ENCODE results near the gene PARVG. TPM values are rescaled to one million over a fixed set of nuclear protein-coding genes. Genes with fewer than 3 reads are reported as not detected.

PARVG gene
- total and polyA plus RNA-seq, 2 donors (not counting 3 experiments of a cell fraction or from before 2014, with no cell fraction given): 0.82 TPM; not detected in 1

GRCh38 chr22:44243761-44244160 lies 63.0 kb downstream of the PARVG start:
- TF ChIP-seq JUN (IDR thresholded peaks at IDR 0.05; ENCODE audit: borderline replicate concordance, insufficient read depth, insufficient read length, low read depth) (no peak), CTCF (IDR thresholded peaks at IDR 0.05; ENCODE audit: extremely low read depth in 1 of 2, insufficient read depth in 1 of 2, low read depth in 1 of 2, low read length in 2 of 2) (no peak), FOS (IDR thresholded peaks at IDR 0.05; ENCODE audit: borderline replicate concordance, insufficient read depth, low read length) (no peak), GATA2 (IDR thresholded peaks at IDR 0.05; ENCODE audit: insufficient read depth, insufficient read length, low read depth, low read length) (no peak)
- no peak for FAIRE-seq
- CTCF ChIA-PET: interaction anchor here (0.7 kb wide), 1 partner anchor 380 kb away, joined by 3 read pairs; no protein-coding TSS in a partner anchor

DNA sequence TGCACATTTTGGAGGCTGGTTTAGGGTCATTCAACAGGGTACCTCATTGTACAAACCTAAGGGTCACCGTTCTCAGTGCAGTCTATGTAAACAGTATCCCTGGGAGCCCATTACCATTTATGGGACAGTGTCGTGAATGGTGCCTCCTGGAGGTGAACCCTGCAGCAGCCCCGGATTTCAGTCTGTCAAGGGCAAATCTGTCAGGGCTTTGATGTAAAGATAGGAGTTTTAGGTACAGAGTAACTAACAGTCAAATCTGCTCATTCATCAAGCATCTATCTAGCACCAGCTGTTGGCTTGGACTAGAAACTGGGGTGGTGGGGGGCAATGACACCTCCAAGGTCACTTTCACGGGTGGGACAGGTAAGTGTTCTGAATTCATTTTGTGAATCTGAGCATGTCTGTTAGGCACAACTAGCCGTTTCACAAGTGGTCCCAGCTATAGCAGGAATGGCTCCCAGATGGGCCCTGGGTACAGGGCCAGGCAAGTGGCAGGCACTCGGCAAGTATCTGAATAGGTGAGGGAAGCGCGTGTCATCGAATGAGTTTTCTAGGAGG lies 63.6 kb downstream of the PARVG start:
- no peaks in the 10 kb centered on the region for H4K20me1 ChIP-seq (replicated peaks; ENCODE audit: control insufficient read depth, extremely low read depth, insufficient read depth, low read length)
- POLR2A ChIA-PET: no interaction called here
- no peak overlapping the region for H3K4me2 ChIP-seq (ENCODE audit: insufficient read depth, low read length)
- no peaks in the 10 kb centered on the region for H3K4me1 ChIP-seq (ENCODE audit: control insufficient read depth, extremely low read depth, insufficient read depth, low read length)
- CTCF ChIA-PET: no interaction called here
- intact Hi-C loops (cut with micrococcal nuclease) (no loop called here), dilution Hi-C loops (cut with MboI; ENCODE audit: extremely low pct_ligation_motif_present, low sequenced_read_pairs) (no loop called here)
- FAIRE-seq: no peak
- no peaks in the 10 kb centered on the region for H3K9me1 ChIP-seq (replicated peaks; ENCODE audit: control insufficient read depth, extremely low read depth, insufficient read depth, low read length)
- BruUV-seq (replicated peaks): no TSS peak
- no peaks in the 10 kb centered on the region for H3K9me3 ChIP-seq (replicated peaks; ENCODE audit: control insufficient read depth, insufficient read depth, low read length)
- no peak overlapping the region for H2AFZ ChIP-seq (ENCODE audit: low read depth, low read length)
- no peaks in the 10 kb centered on the region for H3K79me2 ChIP-seq (ENCODE audit: control insufficient read depth, insufficient read depth, low read length)
- H3K27me3 ChIP-seq (ENCODE audit: control insufficient read depth in 2 of 2, insufficient read depth in 2 of 2, low read length in 2 of 2): no peaks in the 10 kb centered on the region
- no peak overlapping the region for H3K4me3 ChIP-seq (replicated peaks in 1 of 3; ENCODE audit: insufficient read depth in 1 of 3, low read depth in 1 of 3, low read length in 3 of 3)
- no peak overlapping the region for H3K27ac ChIP-seq (ENCODE audit: insufficient read depth, low read depth, low read length)
- TF ChIP-seq POLR2A (IDR thresholded peaks at IDR 0.05; ENCODE audit: low read depth, low read length): no peak
- no peak for TF ChIP-seq EZH2 (IDR thresholded peaks at IDR 0.05; ENCODE audit: borderline replicate concordance, low read depth, low read length, severe bottlenecking)
- TF ChIP-seq POLR2AphosphoS5 (IDR thresholded peaks at IDR 0.05; ENCODE audit: insufficient read depth, low read depth, low read length): no peak
- TF ChIP-seq, protein P1, sequence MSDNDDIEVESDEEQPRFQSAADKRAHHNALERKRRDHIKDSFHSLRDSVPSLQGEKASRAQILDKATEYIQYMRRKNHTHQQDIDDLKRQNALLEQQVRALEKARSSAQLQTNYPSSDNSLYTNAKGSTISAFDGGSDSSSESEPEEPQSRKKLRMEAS (IDR thresholded peaks at IDR 0.05; ENCODE audit: insufficient read depth, insufficient read length): no peak
- no peak for TF ChIP-seq MYC (IDR thresholded peaks at IDR 0.05; ENCODE audit: low read depth, low read length)
- TF ChIP-seq GATA2 (IDR thresholded peaks at IDR 0.05; ENCODE audit: insufficient read depth, insufficient read length, low read depth, low read length): no peak
- TF ChIP-seq JUN (IDR thresholded peaks at IDR 0.05; ENCODE audit: borderline replicate concordance, insufficient read depth, insufficient read length, low read depth): no peak
- no peak for TF ChIP-seq FOS (IDR thresholded peaks at IDR 0.05; ENCODE audit: borderline replicate concordance, insufficient read depth, low read length)
- TF ChIP-seq CTCF (IDR thresholded peaks at IDR 0.05; ENCODE audit: extremely low read depth in 1 of 2, insufficient read depth in 1 of 2, low read depth in 1 of 2, low read length in 2 of 2): no peak
- no peak for DNase-seq (ENCODE audit: low read depth, low spot score)
- no peak overlapping the region for H3K9ac ChIP-seq (replicated peaks; ENCODE audit: extremely low read depth, insufficient read depth, low read length)
- H3K36me3 ChIP-seq (ENCODE audit: control insufficient read depth in 2 of 2, extremely low read depth in 1 of 2, insufficient read depth in 2 of 2, low read length in 2 of 2): no peaks in the 10 kb centered on the region

More at GRCh38 chr22:44243761-44244160, 63.0 kb downstream of the PARVG start:
- dilution Hi-C loops (cut with MboI; ENCODE audit: extremely low pct_ligation_motif_present, low sequenced_read_pairs): no loop called here
- Histone ChIP-seq H3K9me3 (replicated peaks; ENCODE audit: control insufficient read depth, insufficient read depth, low read length) (no peaks in the 10 kb centered on the region), H3K27ac (ENCODE audit: insufficient read depth, low read depth, low read length) (no peak overlapping the region), H4K20me1 (replicated peaks; ENCODE audit: control insufficient read depth, extremely low read depth, insufficient read depth, low read length) (no peaks in the 10 kb centered on the region), H3K4me1 (ENCODE audit: control insufficient read depth, extremely low read depth, insufficient read depth, low read length) (no peaks in the 10 kb centered on the region), H3K9ac (replicated peaks; ENCODE audit: extremely low read depth, insufficient read depth, low read length) (no peak overlapping the region), H3K4me3 (replicated peaks in 1 of 3; ENCODE audit: insufficient read depth in 1 of 3, low read depth in 1 of 3, low read length in 3 of 3) (no peak overlapping the region), H3K9me1 (replicated peaks; ENCODE audit: control insufficient read depth, extremely low read depth, insufficient read depth, low read length) (no peaks in the 10 kb centered on the region), H2AFZ (ENCODE audit: low read depth, low read length) (no peak overlapping the region), H3K27me3 (ENCODE audit: control insufficient read depth in 2 of 2, insufficient read depth in 2 of 2, low read length in 2 of 2) (no peaks in the 10 kb centered on the region), H3K79me2 (ENCODE audit: control insufficient read depth, insufficient read depth, low read length) (no peaks in the 10 kb centered on the region), H3K4me2 (ENCODE audit: insufficient read depth, low read length) (no peak overlapping the region), H3K36me3 (ENCODE audit: control insufficient read depth in 2 of 2, extremely low read depth in 1 of 2, insufficient read depth in 2 of 2, low read length in 2 of 2) (no peaks in the 10 kb centered on the region)
- intact Hi-C loops (cut with micrococcal nuclease): no loop called here
- DNase-seq (ENCODE audit: low read depth, low spot score): no peak
- POLR2A ChIA-PET: no interaction called here
- no TSS peak for BruUV-seq (replicated peaks)

All from endothelial cell of umbilical vein (primary cell).